Measurements from ENCODE around the gene TREH.

TREH gene

DNA sequence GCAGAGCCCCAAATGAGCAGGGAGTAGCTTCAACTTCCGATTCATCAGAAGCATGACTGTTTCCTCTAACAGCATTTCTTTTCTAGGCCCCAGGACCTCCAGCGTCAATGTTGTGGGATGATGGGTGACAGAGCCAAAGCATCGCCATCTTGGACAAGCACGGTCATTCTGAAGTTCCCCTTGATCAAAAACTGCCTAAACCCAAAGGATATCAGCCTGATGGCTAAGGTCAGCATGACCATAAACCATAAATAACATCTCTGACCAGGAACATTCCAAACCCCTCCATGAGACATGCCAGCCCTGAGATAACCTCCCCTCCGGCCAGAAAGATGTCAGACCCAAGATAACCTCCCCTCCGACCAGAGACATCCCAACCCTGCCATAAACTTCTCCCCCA is 28.8 kb upstream of the TREH start:
- TF ChIP-seq, protein P1, sequence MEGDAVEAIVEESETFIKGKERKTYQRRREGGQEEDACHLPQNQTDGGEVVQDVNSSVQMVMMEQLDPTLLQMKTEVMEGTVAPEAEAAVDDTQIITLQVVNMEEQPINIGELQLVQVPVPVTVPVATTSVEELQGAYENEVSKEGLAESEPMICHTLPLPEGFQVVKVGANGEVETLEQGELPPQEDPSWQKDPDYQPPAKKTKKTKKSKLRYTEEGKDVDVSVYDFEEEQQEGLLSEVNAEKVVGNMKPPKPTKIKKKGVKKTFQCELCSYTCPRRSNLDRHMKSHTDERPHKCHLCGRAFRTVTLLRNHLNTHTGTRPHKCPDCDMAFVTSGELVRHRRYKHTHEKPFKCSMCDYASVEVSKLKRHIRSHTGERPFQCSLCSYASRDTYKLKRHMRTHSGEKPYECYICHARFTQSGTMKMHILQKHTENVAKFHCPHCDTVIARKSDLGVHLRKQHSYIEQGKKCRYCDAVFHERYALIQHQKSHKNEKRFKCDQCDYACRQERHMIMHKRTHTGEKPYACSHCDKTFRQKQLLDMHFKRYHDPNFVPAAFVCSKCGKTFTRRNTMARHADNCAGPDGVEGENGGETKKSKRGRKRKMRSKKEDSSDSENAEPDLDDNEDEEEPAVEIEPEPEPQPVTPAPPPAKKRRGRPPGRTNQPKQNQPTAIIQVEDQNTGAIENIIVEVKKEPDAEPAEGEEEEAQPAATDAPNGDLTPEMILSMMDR (conservative IDR thresholded peaks at IDR 0.05) = no peak
- no peak overlapping the region for H3K27ac ChIP-seq

DNA sequence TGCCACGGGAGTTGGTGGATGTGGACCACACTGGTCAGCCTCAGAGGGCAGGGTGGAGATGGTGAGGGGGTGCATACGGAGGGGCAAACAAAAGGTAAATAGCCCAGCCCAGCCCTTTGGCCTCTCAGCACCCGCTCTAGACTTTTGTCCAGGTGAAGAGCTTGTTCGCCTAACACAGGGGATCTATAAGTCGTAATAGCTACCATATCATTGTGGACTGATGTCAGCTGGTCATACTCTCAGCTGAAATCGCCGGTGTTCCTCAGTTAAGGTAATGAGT is 27.0 kb upstream of the TREH start:
- TF ChIP-seq, protein P1 (conservative IDR thresholded peaks at IDR 0.05) = no peak
- no peak overlapping the region for H3K27ac ChIP-seq

DNA sequence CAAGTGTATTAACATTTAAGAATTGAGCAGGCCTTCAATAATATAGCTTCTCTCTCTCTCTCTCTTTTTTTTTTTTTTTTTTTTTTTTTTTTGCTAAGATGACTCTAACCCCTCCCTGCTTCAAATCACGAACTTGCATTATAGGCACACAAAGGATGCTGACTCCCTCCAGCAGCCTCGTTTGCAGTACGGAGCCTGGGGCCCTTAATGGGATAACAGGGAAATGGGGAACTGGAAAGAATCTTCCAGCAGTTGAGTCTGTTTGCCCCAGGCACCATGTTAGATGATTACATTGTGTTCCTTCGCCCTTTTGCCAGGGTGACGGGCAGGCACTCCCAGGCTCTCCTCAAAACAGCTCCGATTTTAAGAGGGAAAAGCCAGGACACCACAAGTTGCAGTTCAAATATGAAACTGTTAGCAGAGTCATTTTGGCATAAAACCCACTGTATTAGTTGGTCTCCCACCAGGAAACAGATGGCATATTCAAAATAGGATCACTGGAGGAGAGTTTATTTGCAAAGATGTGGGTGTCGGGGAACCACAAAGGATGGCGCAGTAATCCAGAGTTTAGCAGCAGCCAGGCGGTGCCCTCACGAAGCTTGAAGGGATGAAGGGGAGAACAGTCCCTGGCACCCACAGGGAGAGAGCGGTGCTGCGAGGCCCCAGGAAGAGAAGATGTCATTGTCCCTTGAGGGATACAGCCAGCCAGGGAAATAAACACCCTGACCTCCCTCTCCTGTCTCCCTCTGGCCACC is 26.5 kb upstream of the TREH start:
- TF ChIP-seq, protein P1 (conservative IDR thresholded peaks at IDR 0.05) = no peak
- H3K27ac ChIP-seq = no peak overlapping the region

DNA sequence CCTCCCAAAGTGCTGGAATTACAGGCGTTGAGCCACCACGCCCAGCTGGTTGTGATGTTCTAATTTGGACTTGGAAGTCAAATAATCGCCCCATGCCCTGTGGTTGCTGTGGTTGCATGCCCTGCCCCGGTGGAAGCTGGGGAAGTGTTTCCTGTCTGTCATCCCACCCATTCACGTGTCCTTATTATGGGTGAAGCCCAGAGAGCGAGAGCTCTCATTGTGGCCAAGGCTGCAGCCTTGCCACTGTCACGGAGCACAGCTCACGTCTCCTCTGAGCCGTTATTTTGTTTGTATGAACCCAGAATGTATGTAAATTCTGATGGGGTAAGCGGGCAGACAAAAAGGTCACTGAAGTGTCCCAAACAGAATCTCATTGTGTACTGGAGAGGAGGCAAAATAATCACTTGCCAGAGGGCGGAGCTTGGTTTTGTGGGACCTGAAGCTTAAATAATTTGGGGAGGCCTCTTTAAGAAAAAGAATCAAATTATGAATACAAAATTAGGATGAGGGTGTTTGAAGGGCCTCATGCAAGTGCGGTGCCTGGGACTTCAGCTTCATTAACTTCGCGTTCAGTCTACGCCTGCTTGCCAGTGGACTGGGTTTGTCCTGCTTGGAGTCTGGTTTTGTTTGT is 25.8 kb upstream of the TREH start:
- TF ChIP-seq, protein P1 (conservative IDR thresholded peaks at IDR 0.05) = no peak
- H3K27ac ChIP-seq = no peak overlapping the region

DNA sequence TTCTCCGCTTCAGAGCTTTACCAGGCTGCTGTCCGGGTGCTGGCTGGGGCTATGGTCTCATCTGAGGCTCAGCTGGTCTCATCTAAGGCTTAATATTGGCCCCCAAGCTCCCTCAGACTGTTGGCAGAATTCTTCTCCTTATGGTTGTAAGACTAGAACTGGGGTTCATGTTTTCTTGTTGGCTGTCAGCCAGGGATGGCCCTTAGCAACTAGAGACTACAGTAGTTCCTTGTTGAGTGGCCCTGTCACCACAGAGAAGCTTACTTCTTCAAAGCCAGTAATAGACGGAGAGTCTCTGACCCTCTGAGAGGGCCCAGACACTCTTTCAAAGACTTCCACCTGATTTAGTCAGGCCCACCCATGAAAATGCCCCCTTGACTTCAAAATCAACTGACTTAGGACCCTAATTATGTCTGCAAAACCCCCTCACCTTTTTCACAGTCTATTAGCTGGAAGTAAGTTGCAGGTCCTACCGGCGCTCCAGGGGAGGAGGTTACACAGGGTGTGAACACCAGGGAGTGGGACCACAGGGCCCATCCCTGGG is 24.2 kb upstream of the TREH start:
- TF ChIP-seq, protein P1 (conservative IDR thresholded peaks at IDR 0.05) = no peak
- H3K27ac ChIP-seq = no peak overlapping the region

DNA sequence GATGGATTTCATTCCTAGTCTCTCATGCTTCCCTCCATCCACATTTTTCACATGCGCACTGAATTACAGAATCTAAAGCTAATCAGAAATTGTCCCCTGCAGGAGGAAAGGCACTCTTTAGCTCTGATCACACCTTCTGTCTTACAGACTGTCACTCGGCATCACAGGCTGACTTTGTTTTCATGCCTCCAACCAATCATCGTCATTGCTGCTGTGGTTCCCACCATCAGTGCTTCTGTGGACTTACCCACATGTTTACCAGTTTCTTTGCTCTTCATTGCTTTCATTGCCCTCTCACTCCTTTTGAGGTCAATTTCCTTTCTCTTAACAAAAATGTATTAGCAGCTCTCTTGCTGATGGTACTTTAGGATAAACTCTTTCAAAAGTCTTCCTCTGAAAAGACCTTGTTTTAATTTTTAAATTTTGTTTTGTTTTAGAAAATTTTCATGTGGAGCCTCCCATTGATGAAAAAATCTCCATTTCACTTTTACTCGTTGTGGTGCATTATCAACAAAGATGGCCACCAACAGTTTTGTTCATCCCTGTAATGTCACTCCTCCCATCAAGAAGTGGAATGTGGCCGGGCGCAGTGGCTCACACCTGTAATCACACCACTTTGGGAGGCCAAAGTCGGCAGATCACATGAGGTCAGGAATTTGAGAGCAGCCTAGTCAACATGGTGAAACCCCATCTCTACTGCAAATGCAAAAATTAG is 20.2 kb upstream of the TREH start:
- TF ChIP-seq, protein P1 (conservative IDR thresholded peaks at IDR 0.05) = no peak
- no peak overlapping the region for H3K27ac ChIP-seq

DNA sequence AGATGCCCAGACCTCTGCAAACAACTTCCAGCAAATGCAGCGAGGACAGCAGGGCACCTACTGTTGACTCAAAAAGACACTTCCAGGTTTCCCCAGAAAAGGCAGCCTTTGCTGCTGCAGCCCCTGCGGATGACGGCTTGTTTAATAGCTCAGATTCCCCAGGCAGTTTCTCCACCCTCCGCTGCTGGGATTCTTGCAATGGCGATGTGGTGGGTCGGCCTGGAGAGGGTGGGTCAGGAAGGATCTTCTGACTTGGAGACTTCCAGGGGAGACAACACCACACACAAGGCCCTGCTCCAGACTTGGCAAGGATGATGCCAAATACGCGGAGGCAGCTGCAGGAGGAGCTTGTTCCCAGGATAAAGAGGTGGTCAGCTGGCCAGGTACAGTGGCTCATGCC is 17.9 kb upstream of the TREH start:
- no peak overlapping the region for H3K27ac ChIP-seq
- TF ChIP-seq, protein P1 (conservative IDR thresholded peaks at IDR 0.05) = no peak
